B cell (primary cell): ENCODE results near the gene ITGA5. TPM values are rescaled to one million over a fixed set of nuclear protein-coding genes. Genes with fewer than 3 reads are reported as not detected.

Source experiments
- ATAC-seq: fragments of 200-7000 bp; cut with Tn5 transposase; one replicate; pipeline ENCODE4 v1.10.0; 2021; ENCODE audit warnings: low read depth, mild to moderate bottlenecking, moderate number of reproducible peaks, moderate library complexity
- CTCF ChIA-PET: fragments of 350-600 bp; sonication (Branson Sonifier 250); formaldehyde crosslinking; loops from one replicate; lab custom pipeline; 2021; ENCODE audit warnings: antibody characterized with exemption, inconsistent platforms; lab: Charles Lee
- POLR2A ChIA-PET: fragments of 350-600 bp; sonication (Branson Sonifier 250); formaldehyde crosslinking; loops from one replicate; lab custom pipeline; 2021; ENCODE audit warnings: antibody characterized with exemption; lab: Charles Lee
- DNase-seq: peaks from one replicate; pipeline ENCODE4 v3.0.0; 2013
- H2AFZ ChIP-seq: 2 replicates; pipeline ENCODE4 v1.6.1; 2012; ENCODE audit warnings: mild to moderate bottlenecking, low read depth, low read length; ENCODE audit not compliant: insufficient read depth, poor library complexity, severe bottlenecking
- H3K27ac ChIP-seq, 2 donors: 1 replicate in 1 of 2; 2 replicates in 1 of 2; pipeline ENCODE4 v1.5.1; 2012 to 2013; ENCODE audit warnings: low read length in 2 of 2, mild to moderate bottlenecking in 2 of 2, moderate library complexity in 1 of 2
- H3K27me3 ChIP-seq, 4 experiments: fragments of 200-600 bp in 1 of 4; sonication (generic) in 1 of 4; replicated peaks in 1 of 4; 1 replicate in 2 of 4; 2 replicates in 2 of 4; pipeline versions ENCODE4 v1.6.1 to v1.7.0; 2013 to 2016; ENCODE audit warnings: low read length in 3 of 4, mild to moderate bottlenecking in 2 of 4, mixed read lengths in 1 of 4, moderate library complexity in 1 of 4; ENCODE audit not compliant: insufficient read depth in 4 of 4, control insufficient read depth in 3 of 4; ENCODE audit errors: control extremely low read depth in 1 of 4
- H3K36me3 ChIP-seq, 2 experiments: replicated peaks in 1 of 2; 1 replicate in 1 of 2; 2 replicates in 1 of 2; pipeline versions ENCODE4 v1.6.1 to v1.7.1; 2013; ENCODE audit warnings: low read length in 1 of 2; ENCODE audit not compliant: insufficient read depth in 2 of 2, control insufficient read depth in 1 of 2; ENCODE audit errors: control extremely low read depth in 1 of 2, extremely low read depth in 1 of 2
- H3K4me1 ChIP-seq, 2 donors: fragments of 200-600 bp in 1 of 2; sonication (generic) in 1 of 2; 1 replicate in 1 of 2; 2 replicates in 1 of 2; pipeline versions ENCODE4 v1.5.1 to v1.6.1; 2013 to 2017; ENCODE audit warnings: low read length in 2 of 2; ENCODE audit not compliant: control insufficient read depth in 2 of 2, insufficient read depth in 2 of 2
- H3K4me2 ChIP-seq: replicated peaks from 2 replicates; pipeline ENCODE3; 2012; ENCODE audit warnings: mild to moderate bottlenecking, low read depth, low read length; ENCODE audit not compliant: poor library complexity, severe bottlenecking
- H3K4me3 ChIP-seq, 5 experiments: fragments of 200-600 bp in 1 of 5; sonication (generic) in 1 of 5; 1 replicate in 3 of 5; 2 replicates in 2 of 5; pipeline versions ENCODE4 v1.5.1 to v1.7.0; 2011 to 2016; ENCODE audit warnings: low read length in 4 of 5, mild to moderate bottlenecking in 4 of 5, low read depth in 2 of 5, control low read depth in 1 of 5, moderate library complexity in 1 of 5; ENCODE audit not compliant: insufficient read depth in 1 of 5; ENCODE audit errors: control extremely low read depth in 1 of 5, extremely low read depth in 1 of 5
- H3K79me2 ChIP-seq: fragments of 200-600 bp; sonication (generic); one replicate; pipeline ENCODE4 v1.6.0; 2016; ENCODE audit warnings: low read length; ENCODE audit not compliant: control insufficient read depth, insufficient read depth
- H3K9ac ChIP-seq: fragments of 200-600 bp; sonication (generic); 2 replicates; pipeline ENCODE4 v1.6.1; 2017; ENCODE audit warnings: mild to moderate bottlenecking, low read length, moderate library complexity
- H3K9me3 ChIP-seq, 3 donors: one replicate each; pipeline versions ENCODE4 v1.6.1 to v1.7.1; 2013; ENCODE audit warnings: low read length in 2 of 3; ENCODE audit not compliant: control insufficient read depth in 2 of 3, insufficient read depth in 1 of 3; ENCODE audit errors: control extremely low read depth in 1 of 3
- H4K20me1 ChIP-seq: 2 replicates; pipeline ENCODE4 v1.6.0; 2012; ENCODE audit warnings: mild to moderate bottlenecking, low read length; ENCODE audit not compliant: insufficient read depth, control insufficient read depth, poor library complexity, severe bottlenecking
- H3K27ac Mint-ChIP-seq: one replicate; pipeline ENCODE4 v1.8.0; 2021; ENCODE audit warnings: mixed read lengths
- H3K27me3 Mint-ChIP-seq: one replicate; pipeline ENCODE4 v1.8.0; 2021; ENCODE audit warnings: mixed read lengths
- H3K4me1 Mint-ChIP-seq: one replicate; pipeline ENCODE4 v1.8.0; 2021; ENCODE audit warnings: mixed read lengths
- H3K4me3 Mint-ChIP-seq: one replicate; pipeline ENCODE4 v1.8.0; 2021; ENCODE audit warnings: mixed read lengths
- H3K9me3 Mint-ChIP-seq: one replicate; pipeline ENCODE4 v1.8.0; 2022; ENCODE audit warnings: mixed read lengths; ENCODE audit not compliant: insufficient read depth
- EZH2 ChIP-seq: IDR thresholded peaks from 2 replicates; pipeline ENCODE4 v1.6.1; 2012; ENCODE audit warnings: borderline replicate concordance, low read depth, mild to moderate bottlenecking, moderate library complexity, low read length; ENCODE audit not compliant: insufficient read depth, poor library complexity, severe bottlenecking
- whole genome bisulfite sequencing: methylation state at CpG from one replicate; pipeline ENCODE4 v1.1.5; 2013; ENCODE audit warnings: missing lambda C conversion rate; ENCODE audit not compliant: insufficient coverage; 5-methylcytosine and 5-hydroxymethylcytosine counted together
- intact Hi-C: fragments of 100-400 bp; cut with micrococcal nuclease; formaldehyde crosslinking; loops from one replicate; pipeline ENCODE4 v1.10.0; 2022
- polyA plus RNA-seq: library from polyadenylated mRNA; depleted of rRNA; stranded (reverse); fragments of >200 nt; gene quantifications from 2 replicates; pipeline ENCODE4 v1.2.3, GENCODE V29; 2012
- total RNA-seq, 2 donors: library from RNA; stranded (reverse); fragments of 120-200 nt in 1 of 2; gene quantifications; 1 replicate in 1 of 2; 2 replicates in 1 of 2; pipeline versions ENCODE4 v1.2.3 to v1.2.4, GENCODE V29; 2013 to 2022
- TF ChIP-seq, protein P1 (sequence below): fragments of 200-600 bp; IDR thresholded peaks from one replicate; pipeline ENCODE4 v1.8.0; 2022; ENCODE audit warnings: antibody characterized with exemption, mild to moderate bottlenecking

Gene ITGA5
- total and polyA plus RNA-seq, 2 donors (not counting 1 experiment from before 2014, with no cell fraction given) = 3.6 to 6.1 TPM

DNA sequence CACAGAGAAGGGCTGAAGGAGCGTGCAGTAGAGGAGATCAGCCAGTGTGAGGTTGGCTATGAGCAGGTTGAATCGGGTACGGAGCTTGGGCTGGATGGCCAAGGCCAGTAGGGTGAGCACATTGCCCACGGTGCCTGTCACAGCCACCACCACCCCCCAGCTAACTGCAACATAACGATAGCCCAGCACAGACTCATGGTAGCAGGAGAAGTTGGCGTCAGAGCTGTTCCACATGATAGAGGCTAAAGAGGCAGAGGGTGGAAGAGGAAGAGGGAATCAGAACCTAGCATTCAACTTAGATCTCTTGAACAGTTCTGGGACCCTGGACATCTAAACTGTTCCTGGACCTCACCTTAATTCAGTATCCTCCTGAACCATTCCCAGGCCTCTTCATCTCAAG, 55.4 kb downstream of the ITGA5 start:
- Histone ChIP-seq H3K36me3 (no peaks in the 10 kb centered on the region), H2AFZ (no peak overlapping the region), H4K20me1 (no peaks in the 10 kb centered on the region), H3K27me3 (no peaks in the 10 kb centered on the region), H3K4me2 (no peak overlapping the region), H3K9me3 (no peaks in the 10 kb centered on the region), H3K4me1 (peaks cover 16 to 20% of the 10 kb centered on the region in 2 donors), H3K9ac (no peak overlapping the region), H3K4me3 (peak overlapping the region in 1 of 5 experiments; percentile 11), H3K27ac (no peak overlapping the region), H3K79me2 (no peaks in the 10 kb centered on the region)
- Mint-ChIP-seq H3K27ac (no peak overlapping the region), H3K4me1 (peaks cover 18% of the 10 kb centered on the region), H3K27me3 (no peaks in the 10 kb centered on the region), H3K4me3 (no peak overlapping the region), H3K9me3 (no peaks in the 10 kb centered on the region)
- ChIA-PET POLR2A (interaction anchor here (0.5 kb wide), 1 partner anchor 10 kb away, joined by 8 read pairs; no protein-coding TSS in a partner anchor), CTCF (interaction anchor here (0.8 to 1.8 kb wide), 4 partner anchors 27 to 147 kb away, joined by 3 to 9 read pairs (median 3); no protein-coding TSS in a partner anchor)
- DNase-seq (no peak), ATAC-seq (no peak)
- TF ChIP-seq EZH2 = no peak
- TF ChIP-seq, protein P1, sequence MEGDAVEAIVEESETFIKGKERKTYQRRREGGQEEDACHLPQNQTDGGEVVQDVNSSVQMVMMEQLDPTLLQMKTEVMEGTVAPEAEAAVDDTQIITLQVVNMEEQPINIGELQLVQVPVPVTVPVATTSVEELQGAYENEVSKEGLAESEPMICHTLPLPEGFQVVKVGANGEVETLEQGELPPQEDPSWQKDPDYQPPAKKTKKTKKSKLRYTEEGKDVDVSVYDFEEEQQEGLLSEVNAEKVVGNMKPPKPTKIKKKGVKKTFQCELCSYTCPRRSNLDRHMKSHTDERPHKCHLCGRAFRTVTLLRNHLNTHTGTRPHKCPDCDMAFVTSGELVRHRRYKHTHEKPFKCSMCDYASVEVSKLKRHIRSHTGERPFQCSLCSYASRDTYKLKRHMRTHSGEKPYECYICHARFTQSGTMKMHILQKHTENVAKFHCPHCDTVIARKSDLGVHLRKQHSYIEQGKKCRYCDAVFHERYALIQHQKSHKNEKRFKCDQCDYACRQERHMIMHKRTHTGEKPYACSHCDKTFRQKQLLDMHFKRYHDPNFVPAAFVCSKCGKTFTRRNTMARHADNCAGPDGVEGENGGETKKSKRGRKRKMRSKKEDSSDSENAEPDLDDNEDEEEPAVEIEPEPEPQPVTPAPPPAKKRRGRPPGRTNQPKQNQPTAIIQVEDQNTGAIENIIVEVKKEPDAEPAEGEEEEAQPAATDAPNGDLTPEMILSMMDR = no peak
- intact Hi-C loops = loop anchor here (10.0 kb wide), 1 partner anchor 359 kb away; the partner anchor contains the start of genes HOXC8 and HOXC9
- no CpG with 5 or more reads among the region's 6 CpGs for WGBS

DNA sequence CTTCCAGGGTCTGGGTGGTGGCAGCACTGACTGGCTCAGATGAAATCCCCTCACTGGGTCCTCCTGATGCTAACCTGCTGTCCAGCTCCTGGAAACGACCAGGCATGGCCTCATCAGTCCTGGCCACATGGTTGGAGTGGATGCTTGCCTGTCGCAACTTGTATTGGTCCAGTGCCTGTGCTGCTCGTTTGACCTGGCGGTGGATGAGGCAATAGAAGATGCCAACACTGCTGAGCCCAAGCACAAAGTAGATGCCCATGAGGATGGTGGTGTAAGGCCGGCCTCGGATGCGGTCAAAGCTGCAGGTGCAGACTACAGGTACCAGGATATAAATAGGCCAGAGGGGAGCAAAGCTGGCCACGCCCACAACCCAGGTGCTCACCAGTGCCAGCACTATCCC, 56.0 kb downstream of the ITGA5 start:
- no peak for ATAC-seq
- H3K27ac Mint-ChIP-seq = no peak overlapping the region
- intact Hi-C loops = loop anchor here (10.0 kb wide), 1 partner anchor 358 kb away; the partner anchor contains the start of genes HOXC8 and HOXC9

More for the DNA sequence above, 56.0 kb downstream of the ITGA5 start:
- Histone ChIP-seq H3K36me3 (no peaks in the 10 kb centered on the region), H4K20me1 (no peaks in the 10 kb centered on the region), H3K27me3 (no peaks in the 10 kb centered on the region), H3K9ac (no peak overlapping the region), H2AFZ (no peak overlapping the region), H3K79me2 (no peaks in the 10 kb centered on the region), H3K4me3 (no peak overlapping the region), H3K27ac (no peak overlapping the region), H3K9me3 (no peaks in the 10 kb centered on the region), H3K4me1 (peaks cover 18 to 20% of the 10 kb centered on the region in 2 donors), H3K4me2 (no peak overlapping the region)
- 93% methylated on average over 8 of the region's 8 CpGs for WGBS
- H3K4me3 Mint-ChIP-seq = no peak overlapping the region
- H3K9me3 Mint-ChIP-seq = no peaks in the 10 kb centered on the region
- DNase-seq = no peak
- POLR2A ChIA-PET = interaction anchor here (0.5 kb wide), 1 partner anchor 9 kb away, joined by 8 read pairs; no protein-coding TSS in a partner anchor
- TF ChIP-seq, protein P1 = no peak
- TF ChIP-seq EZH2 = no peak
- peaks cover 14% of the 10 kb centered on the region for H3K4me1 Mint-ChIP-seq
- CTCF ChIA-PET = interaction anchor here (0.7 to 7.8 kb wide), 6 partner anchors 8 to 147 kb away, joined by 3 to 42 read pairs (median 3); no protein-coding TSS in a partner anchor
- no peaks in the 10 kb centered on the region for H3K27me3 Mint-ChIP-seq
